GM18870 (cell line): ENCODE measurements around the gene MEGF9.
"Not testable (repeated sequence)": the region's sequence is repeated elsewhere in the genome, so short reads cannot be mapped to it uniquely, and the experiment has no call there.

ENCODE experiments used
- ATAC-seq: cut with Tn5 transposase; IDR thresholded peaks from one replicate; pipeline ENCODE4 v1.9.1; 2021; ENCODE audit warnings: moderate library complexity; ENCODE audit not compliant: unreplicated experiment

MEGF9 gene

DNA sequence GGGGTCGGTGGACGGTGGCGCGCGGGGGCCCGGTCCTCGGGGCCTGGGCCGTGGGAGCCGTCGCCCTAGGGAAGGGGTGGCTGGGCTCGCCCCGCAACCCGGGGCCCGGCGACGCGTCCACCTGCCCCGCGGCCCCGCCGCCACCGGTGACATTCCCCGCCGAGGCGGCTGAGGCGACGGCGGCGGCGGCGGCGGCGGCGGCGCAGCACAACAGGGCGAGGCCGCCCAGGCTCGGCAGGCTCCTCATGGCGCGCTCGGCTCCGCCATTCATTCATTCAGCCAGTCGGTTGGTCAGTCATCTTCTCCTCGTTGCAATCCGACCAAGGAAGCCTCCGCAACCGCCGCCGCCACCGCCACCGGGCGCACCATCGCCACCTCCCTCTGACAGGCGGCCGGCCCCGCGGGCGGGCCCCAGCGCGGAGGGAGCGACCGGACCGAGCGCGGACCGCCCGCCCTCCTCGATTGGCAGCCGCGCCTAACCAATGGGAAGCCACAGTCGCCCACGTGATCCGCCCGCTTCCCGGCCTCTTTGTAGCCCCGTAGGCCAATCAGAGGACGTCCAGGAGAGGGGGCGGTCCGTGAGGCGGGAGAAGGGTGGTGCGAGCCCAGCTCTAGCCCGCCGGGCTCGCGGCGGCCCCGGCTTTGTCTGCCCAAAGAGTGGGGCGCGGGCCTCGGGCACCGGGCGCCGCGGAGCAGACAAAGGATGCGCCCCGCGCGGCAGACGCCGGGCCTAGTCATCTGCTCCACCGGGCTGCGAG, at the start of gene MEGF9:
MEGF9 (minus strand) TSS at position 383 of the 758 bp plus-strand sequence; CDS start at position 271, 112 bp downstream.
- peak; percentile 72 for ATAC-seq

DNA sequence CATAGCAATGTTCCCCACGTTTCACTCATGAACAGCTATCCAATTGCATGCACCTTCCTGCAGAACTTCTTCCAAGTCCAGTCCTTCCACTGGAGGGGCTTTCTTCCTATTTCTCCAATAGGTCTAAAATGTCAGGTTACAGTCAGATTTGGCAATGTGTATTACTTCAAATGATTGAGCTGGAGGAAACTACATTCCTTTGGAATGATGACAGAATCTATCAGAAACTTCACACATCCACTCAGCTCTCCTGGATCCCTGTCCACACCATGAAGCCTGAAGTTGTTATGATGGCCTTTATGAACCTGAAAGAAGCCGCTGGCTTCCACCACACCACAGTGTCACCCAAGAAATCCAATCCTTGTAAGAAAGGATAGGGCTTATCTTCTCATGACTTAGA, 46.7 kb upstream of the MEGF9 start:
- no peak for ATAC-seq

- ATAC-seq: no peak
Measured at GRCh38 chr9:120759755-120760400, 45.6 kb upstream of the MEGF9 start.

DNA sequence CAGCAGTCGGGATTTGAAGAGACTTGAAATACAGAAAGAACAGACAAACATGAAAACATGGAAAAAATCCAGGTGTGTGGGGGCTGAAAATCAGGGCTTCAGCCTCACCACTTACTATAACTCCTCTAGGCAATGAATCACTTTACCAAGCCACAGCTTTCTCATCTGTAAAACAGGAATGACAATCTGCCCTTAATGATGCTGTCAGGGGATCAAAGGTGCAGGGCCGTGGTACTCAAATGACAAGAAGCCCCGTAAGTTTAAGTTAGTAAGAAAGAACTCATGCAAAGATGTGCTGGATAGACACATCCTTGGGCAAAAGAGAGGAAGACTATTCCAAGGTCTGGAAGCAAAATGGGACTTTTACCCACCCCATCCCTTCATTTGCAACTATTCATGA, 44.3 kb upstream of the MEGF9 start:
- no peak for ATAC-seq

DNA sequence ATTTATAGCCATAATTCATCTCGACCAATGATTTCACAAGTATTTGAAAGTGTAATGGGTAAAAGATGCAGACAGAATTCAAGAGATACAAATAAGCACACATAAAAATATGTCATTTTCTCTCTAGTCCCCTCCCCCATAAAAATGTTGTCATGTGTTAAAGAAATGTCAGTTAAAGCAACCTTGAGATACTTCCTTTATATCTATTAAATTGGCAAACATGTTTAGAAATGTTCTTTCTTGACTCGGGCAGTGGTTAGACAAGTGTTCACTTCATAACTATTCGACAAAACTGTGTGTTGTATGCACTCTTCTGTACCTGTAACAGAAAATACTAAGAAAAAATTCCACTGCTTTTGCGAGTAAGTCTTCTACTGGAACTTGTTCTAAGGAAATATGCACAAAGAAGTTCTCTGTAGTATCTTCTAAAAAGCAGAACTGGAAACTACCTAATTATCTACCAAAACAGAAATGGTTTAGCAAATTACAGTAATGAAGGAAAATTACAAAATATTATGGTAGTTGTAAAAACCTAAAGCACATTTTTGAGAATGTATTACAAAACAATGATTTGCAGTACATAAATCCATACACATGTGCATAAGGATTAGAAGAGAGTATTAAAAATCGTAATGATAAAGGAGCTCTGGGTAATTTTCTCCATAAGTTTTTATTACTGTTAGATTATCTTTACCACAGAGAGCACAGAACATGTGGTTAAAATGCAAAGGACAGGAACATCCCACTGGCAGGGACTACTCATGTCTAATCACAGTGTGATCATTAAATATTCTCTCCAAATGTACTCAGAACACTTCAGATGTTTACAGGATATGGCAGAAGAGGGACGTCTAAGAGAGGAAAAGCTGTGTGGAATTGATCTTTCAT, 43.0 kb upstream of the MEGF9 start:
- no peak for ATAC-seq

DNA sequence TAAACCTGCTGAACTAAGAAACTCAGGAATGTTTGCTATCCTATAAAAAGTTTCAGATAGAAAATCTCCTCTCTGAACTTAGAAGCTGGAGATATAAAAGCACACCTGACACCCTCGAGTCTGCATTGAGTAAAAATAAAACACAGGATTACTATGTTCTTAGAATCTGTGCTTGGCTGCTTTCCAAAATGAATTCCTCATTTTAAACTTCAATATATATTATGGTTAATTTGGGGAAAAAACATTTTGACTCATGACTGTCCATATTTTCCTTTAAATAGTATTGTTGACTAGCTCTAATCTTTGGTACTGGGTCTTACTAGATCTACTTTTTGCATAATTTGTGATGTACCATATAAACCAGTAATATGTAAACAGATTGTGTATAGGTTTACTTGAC, 42.3 kb upstream of the MEGF9 start:
- ATAC-seq: no peak

GRCh38 chr9:120755810-120756434, 41.7 kb upstream of the MEGF9 start:
- no peak for ATAC-seq

DNA sequence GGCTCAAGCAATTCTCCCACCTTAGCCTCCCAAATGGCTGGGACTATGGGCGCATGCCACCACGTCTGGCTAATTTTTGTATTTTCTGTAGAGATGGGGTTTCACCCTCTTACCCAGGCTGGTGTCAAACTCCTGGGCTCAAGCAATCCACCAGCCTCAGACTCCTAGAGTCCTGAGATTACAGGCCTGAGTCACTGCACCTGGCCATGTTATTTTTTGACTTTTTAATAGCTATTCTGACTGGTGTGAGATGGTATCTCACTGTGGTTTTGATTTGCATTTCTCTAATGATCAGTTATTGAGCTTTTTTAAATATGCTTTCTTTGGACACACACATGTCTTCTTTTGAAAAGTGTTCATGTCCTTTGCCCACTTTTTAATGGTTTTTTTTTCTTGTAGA, 40.8 kb upstream of the MEGF9 start:
- ATAC-seq: peak; percentile 62

DNA sequence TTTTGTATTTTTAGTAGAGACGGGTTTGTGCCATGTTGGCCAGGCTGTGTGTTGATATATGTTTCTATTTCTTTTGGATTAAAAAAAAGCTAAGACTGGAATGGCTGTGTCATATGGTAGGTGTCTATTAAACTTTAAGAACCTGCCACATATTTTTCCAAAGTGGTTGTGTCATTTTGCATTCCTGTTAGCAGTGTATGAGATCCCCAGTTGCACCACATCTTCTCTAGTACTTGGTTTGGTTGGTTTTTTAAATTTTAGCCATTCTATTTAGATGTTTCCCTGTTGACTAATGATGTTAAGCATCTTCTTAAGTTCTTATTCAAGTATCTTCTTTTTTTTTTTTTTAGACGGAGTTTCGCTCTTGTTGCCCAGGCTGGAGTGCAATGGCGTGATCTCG, 36.2 kb upstream of the MEGF9 start:
- ATAC-seq: no peak

GRCh38 chr9:120746366-120746765, 32.1 kb upstream of the MEGF9 start:
- ATAC-seq: not testable (repeated sequence)

GRCh38 chr9:120745278-120745677, 31.0 kb upstream of the MEGF9 start:
- ATAC-seq: no peak

GRCh38 chr9:120742951-120743416, 28.7 kb upstream of the MEGF9 start:
- no peak for ATAC-seq

GRCh38 chr9:120741701-120742100, 27.4 kb upstream of the MEGF9 start:
- ATAC-seq: no peak

- ATAC-seq: no peak
Measured at GRCh38 chr9:120741191-120741590, 26.9 kb upstream of the MEGF9 start.

DNA sequence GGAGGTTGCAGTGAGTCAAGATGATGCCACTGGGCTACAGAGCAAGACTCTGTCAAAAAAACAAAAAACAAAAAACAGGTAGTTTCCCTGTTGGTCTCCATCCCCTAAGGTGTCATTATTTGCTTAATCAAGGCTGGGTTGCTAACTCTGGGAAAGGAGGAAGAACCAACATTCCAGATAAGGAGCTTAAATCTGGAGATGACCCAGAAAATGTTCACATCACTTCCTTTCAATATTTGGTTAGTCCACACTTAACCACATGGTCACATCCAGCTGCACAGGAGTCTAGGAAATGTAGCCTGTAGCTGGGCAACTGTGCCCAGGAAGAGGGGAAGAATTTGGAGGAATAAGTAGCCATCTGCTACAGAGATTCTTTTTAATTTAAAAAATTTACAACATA, 25.9 kb upstream of the MEGF9 start:
- no peak for ATAC-seq

- ATAC-seq: no peak
Measured at GRCh38 chr9:120737416-120738165, 23.3 kb upstream of the MEGF9 start.

DNA sequence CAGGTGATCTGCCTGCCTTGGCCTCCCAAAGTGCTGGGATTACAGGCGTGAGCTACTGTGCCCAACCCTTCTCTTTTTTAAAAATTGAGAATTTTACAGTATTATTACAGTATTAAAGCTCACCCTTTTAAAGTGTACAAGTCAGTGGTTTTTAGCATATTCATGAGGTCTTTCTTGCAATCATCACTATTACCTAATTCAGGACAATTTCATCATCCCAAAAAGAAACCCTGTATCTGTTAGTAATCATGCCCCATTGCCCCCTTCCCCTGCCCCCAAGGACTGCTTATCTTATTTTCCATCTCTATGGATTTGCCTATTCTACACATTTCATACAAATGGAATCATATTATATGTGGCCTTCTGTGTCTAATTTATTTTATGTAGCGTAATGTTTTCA, 22.6 kb upstream of the MEGF9 start:
- no peak for ATAC-seq

DNA sequence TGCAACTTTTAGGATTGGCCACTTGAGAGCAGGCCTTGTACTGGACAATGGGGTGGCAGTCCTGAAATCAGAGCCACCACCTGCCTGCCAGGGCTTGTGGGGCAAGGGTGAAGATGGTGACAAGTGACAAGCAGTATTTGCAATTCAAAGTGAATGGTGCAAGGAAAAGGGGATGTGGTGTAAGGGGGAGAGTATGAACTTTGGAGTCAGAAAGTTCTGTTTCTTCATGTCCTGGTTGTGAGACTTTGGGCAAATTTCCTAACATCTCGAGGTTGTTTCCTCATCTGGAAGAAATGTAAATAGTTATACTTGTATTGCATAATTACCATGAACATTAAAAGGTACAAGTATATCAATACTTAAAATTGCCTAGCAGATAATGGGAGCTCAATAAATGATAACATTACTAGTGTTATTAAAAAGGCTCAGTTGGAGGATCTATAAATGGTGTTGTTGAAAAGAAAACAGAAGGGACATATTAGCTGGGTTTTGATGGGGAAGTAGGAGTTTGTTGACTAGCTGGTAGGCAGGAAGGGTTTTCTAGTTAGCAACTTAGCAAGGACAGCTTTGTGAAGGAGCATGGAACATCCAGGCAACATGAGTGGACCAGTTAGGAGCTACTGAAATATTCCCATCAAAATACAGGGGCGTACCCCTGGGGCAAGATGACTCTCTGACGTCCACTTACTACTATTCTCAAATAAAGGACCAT, 21.3 kb upstream of the MEGF9 start:
- no peak for ATAC-seq

GRCh38 chr9:120734607-120735410, 20.5 kb upstream of the MEGF9 start:
- ATAC-seq: no peak
